K562 (cell line): ENCODE data around the gene MCCD1. TPM values are rescaled to one million over a fixed set of nuclear protein-coding genes. Genes with fewer than 3 reads are reported as not detected.
A peak's percentile ranks its signal among the peaks of the same experiment; 100 is the strongest.

ENCODE experiments used
- CREBBP ChIP-seq: IDR thresholded peaks from one replicate; pipeline ENCODE4 v1.6.1; 2012; ENCODE audit warnings: low read depth, mild to moderate bottlenecking, control low read depth, inconsistent platforms, low read length
- DNMT1 ChIP-seq: fragments of 450-650 bp; IDR thresholded peaks from 2 replicates; pipeline ENCODE4 v1.6.1; 2016; ENCODE audit warnings: antibody characterized with exemption, mild to moderate bottlenecking
- HOXB6 ChIP-seq: fragments of 250-450 bp; sonication (Bioruptor Pico); IDR thresholded peaks from 2 replicates; pipeline ENCODE4 v1.5.1; 2022; ENCODE audit warnings: mild to moderate bottlenecking, borderline replicate concordance
- MNT ChIP-seq, 2 experiments: fragments of 450-650 bp; conservative IDR thresholded peaks; 2 replicates each; pipeline ENCODE4 v1.6.1; 2017; ENCODE audit warnings: mild to moderate bottlenecking in 2 of 2, moderate library complexity in 2 of 2
- PHTF2 ChIP-seq: fragments of 250-450 bp; sonication (Bioruptor Pico); IDR thresholded peaks from 2 replicates; pipeline ENCODE4 v1.5.0; 2021; ENCODE audit warnings: mild to moderate bottlenecking
- SIN3A ChIP-seq, 2 experiments: fragments of 150-350 bp in 1 of 2; IDR thresholded peaks; 2 replicates each; pipeline ENCODE4 v1.6.1; 2011 to 2016; ENCODE audit warnings: borderline replicate concordance in 2 of 2, low read depth in 2 of 2, low read length in 2 of 2, mild to moderate bottlenecking in 2 of 2, moderate library complexity in 2 of 2; ENCODE audit not compliant: control insufficient read depth in 1 of 2
- SIN3B ChIP-seq: fragments of 450-650 bp; IDR thresholded peaks from 2 replicates; pipeline ENCODE4 v1.6.1; 2017; ENCODE audit warnings: low read depth, mild to moderate bottlenecking, moderate library complexity
- SMARCA5 ChIP-seq: fragments of 450-650 bp; IDR thresholded peaks from 2 replicates; pipeline ENCODE4 v1.6.1; 2016
- SP2 ChIP-seq: IDR thresholded peaks from 2 replicates; pipeline ENCODE4 v1.6.1; 2011; ENCODE audit warnings: mild to moderate bottlenecking, low read depth, low read length, moderate library complexity; ENCODE audit not compliant: poor library complexity, severe bottlenecking; ENCODE audit errors: extremely low read depth
- WHSC1 ChIP-seq: IDR thresholded peaks from one replicate; pipeline ENCODE4 v1.6.1; 2012; ENCODE audit warnings: low read length, control low read depth, inconsistent platforms
- ZBED1 ChIP-seq: IDR thresholded peaks from 2 replicates; pipeline ENCODE4 v1.6.1; 2014
- ZBTB1 ChIP-seq: sonication (generic); formaldehyde crosslinking; IDR thresholded peaks from 2 replicates; pipeline ENCODE4 v1.8.1; 2023; ENCODE audit warnings: missing genetic modification reagents, low read depth, mild to moderate bottlenecking, borderline replicate concordance
- ZNF140 ChIP-seq: fragments of 250-450 bp; sonication (Bioruptor Pico); IDR thresholded peaks from 2 replicates; pipeline ENCODE4 v1.8.0; 2021; ENCODE audit warnings: moderate library complexity, mild to moderate bottlenecking, inconsistent platforms
- ZNF23 ChIP-seq: fragments of 250-450 bp; sonication (Bioruptor Pico); IDR thresholded peaks from 2 replicates; pipeline ENCODE4 v1.4.0; 2020; ENCODE audit warnings: mild to moderate bottlenecking
- ZNF644 ChIP-seq: fragments of 200-800 bp; sonication (Bioruptor generic); IDR thresholded peaks from 2 replicates; pipeline ENCODE4 v1.6.1; 2016; ENCODE audit warnings: low read depth, missing genetic modification characterization, missing compliant biosample characterization
- ZNF699 ChIP-seq: fragments of 250-450 bp; sonication (Bioruptor Pico); IDR thresholded peaks from 2 replicates; pipeline ENCODE4 v1.8.0; 2021; ENCODE audit warnings: mild to moderate bottlenecking, moderate library complexity; ENCODE audit not compliant: insufficient replicate concordance
- ZNF766 ChIP-seq: fragments of 200-800 bp; sonication (Bioruptor generic); conservative IDR thresholded peaks from 2 replicates; pipeline ENCODE4 v1.6.1; 2016; ENCODE audit warnings: missing genetic modification characterization, missing compliant biosample characterization
- polyA plus RNA-seq, 8 experiments: library from polyadenylated mRNA; depleted of rRNA in 4 of 8; stranded (reverse) in 5 of 8; unstranded in 3 of 8; fragments of >200 nt; fragmentation: Nextera tagmentation in 2 of 8; fragmentation: Illumina TruSeq in 1 of 8; extraction: Ambion mirVana in 2 of 8; extraction: Trizol in 1 of 8; gene quantifications; 2 replicates each; pipeline versions ENCODE4 v1.2.1 to v1.2.3, GENCODE V29; 2011 to 2014; ENCODE audit warnings: inconsistent platforms in 1 of 8, missing spikeins in 1 of 8
- total RNA-seq, 7 experiments: library from RNA; depleted of rRNA in 6 of 7; stranded (reverse); fragments of >200 nt in 6 of 7; fragmentation: Illumina TruSeq in 2 of 7; extraction: Trizol in 2 of 7; gene quantifications; 2 replicates each; pipeline versions ENCODE4 v1.2.1 to v1.2.3, GENCODE V29; 2011 to 2021; ENCODE audit warnings: low replicate concordance in 1 of 7
- TF ChIP-seq, protein P1 (sequence below): fragments of 250-450 bp; sonication (Bioruptor Pico); IDR thresholded peaks from 2 replicates; pipeline ENCODE4 v1.4.0; 2020; ENCODE audit warnings: mild to moderate bottlenecking, moderate library complexity, borderline replicate concordance
- TF ChIP-seq, protein P2 (sequence below): fragments of 450-650 bp; formaldehyde crosslinking; conservative IDR thresholded peaks from 2 replicates; pipeline ENCODE4 v1.4.0; 2022; ENCODE audit warnings: mild to moderate bottlenecking, missing genetic modification characterization
- TF ChIP-seq, protein P3 (sequence below): fragments of 250-450 bp; sonication (Bioruptor Pico); IDR thresholded peaks from 2 replicates; pipeline ENCODE4 v1.4.0; 2020; ENCODE audit warnings: borderline replicate concordance

Gene MCCD1
- total and polyA plus RNA-seq, 9 of the 15 experiments (the other 6 are each of a cell fraction or from before 2014, with no cell fraction given) = not detected

- TF ChIP-seq, protein P1, sequence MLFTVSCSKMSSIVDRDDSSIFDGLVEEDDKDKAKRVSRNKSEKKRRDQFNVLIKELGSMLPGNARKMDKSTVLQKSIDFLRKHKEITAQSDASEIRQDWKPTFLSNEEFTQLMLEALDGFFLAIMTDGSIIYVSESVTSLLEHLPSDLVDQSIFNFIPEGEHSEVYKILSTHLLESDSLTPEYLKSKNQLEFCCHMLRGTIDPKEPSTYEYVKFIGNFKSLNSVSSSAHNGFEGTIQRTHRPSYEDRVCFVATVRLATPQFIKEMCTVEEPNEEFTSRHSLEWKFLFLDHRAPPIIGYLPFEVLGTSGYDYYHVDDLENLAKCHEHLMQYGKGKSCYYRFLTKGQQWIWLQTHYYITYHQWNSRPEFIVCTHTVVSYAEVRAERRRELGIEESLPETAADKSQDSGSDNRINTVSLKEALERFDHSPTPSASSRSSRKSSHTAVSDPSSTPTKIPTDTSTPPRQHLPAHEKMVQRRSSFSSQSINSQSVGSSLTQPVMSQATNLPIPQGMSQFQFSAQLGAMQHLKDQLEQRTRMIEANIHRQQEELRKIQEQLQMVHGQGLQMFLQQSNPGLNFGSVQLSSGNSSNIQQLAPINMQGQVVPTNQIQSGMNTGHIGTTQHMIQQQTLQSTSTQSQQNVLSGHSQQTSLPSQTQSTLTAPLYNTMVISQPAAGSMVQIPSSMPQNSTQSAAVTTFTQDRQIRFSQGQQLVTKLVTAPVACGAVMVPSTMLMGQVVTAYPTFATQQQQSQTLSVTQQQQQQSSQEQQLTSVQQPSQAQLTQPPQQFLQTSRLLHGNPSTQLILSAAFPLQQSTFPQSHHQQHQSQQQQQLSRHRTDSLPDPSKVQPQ (CRISPR knock-in tag) = no peak
- TF ChIP-seq ZNF644 (tag) = no peak; the same call in 1 of the 2 replicates
- TF ChIP-seq HOXB6 = no peak
- TF ChIP-seq ZBED1 = no peak
- no peak for TF ChIP-seq ZNF140 (CRISPR knock-in tag)
- TF ChIP-seq, protein P2, sequence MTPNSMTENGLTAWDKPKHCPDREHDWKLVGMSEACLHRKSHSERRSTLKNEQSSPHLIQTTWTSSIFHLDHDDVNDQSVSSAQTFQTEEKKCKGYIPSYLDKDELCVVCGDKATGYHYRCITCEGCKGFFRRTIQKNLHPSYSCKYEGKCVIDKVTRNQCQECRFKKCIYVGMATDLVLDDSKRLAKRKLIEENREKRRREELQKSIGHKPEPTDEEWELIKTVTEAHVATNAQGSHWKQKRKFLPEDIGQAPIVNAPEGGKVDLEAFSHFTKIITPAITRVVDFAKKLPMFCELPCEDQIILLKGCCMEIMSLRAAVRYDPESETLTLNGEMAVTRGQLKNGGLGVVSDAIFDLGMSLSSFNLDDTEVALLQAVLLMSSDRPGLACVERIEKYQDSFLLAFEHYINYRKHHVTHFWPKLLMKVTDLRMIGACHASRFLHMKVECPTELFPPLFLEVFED (CRISPR knock-in tag) = 0 out of 2 replicates have a peak, but pooled peaks have one; percentile 50
- TF ChIP-seq ZNF766 (CRISPR knock-in tag) = no peak
- no peak for TF ChIP-seq WHSC1
- TF ChIP-seq SMARCA5 = no peak
- no peak for TF ChIP-seq ZNF699 (CRISPR knock-in tag)
- no peak for TF ChIP-seq SIN3B
- TF ChIP-seq SP2 = no peak
- TF ChIP-seq, protein P3, sequence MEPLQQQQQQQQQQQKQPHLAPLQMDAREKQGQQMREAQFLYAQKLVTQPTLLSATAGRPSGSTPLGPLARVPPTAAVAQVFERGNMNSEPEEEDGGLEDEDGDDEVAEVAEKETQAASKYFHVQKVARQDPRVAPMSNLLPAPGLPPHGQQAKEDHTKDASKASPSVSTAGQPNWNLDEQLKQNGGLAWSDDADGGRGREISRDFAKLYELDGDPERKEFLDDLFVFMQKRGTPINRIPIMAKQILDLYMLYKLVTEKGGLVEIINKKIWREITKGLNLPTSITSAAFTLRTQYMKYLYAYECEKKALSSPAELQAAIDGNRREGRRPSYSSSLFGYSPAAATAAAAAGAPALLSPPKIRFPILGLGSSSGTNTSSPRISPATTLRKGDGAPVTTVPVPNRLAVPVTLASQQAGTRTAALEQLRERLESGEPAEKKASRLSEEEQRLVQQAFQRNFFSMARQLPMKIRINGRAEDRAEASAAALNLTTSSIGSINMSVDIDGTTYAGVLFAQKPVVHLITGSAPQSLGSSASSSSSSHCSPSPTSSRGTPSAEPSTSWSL = no peak
- no peak for TF ChIP-seq ZBTB1 (CRISPR knock-in tag)
- TF ChIP-seq SIN3A (IDR thresholded peaks at IDR 0.05; ENCODE audit: borderline replicate concordance in 2 of 2, control insufficient read depth in 1 of 2, low read depth in 2 of 2, low read length in 2 of 2) = peak in 1 of 2 experiments; percentile 31; a peak in 2 of 4 replicates
- no peak for TF ChIP-seq ZNF23 (CRISPR knock-in tag)
- TF ChIP-seq PHTF2 (CRISPR knock-in tag) = no peak
- no peak for TF ChIP-seq CREBBP
- TF ChIP-seq DNMT1 = no peak
- TF ChIP-seq MNT (conservative IDR thresholded peaks at IDR 0.05) = peak; percentile 83 to 92
Measured at GRCh38 chr6:31490115-31490873, 38.5 kb upstream of the MCCD1 start (continued).
